ENCODE measurements around the gene FAM13C.
"Not testable (repeated sequence)": the region's sequence is repeated elsewhere in the genome, so short reads cannot be mapped to it uniquely, and the experiment has no call there.

Gene FAM13C

GRCh38 chr10:59276133-59276532 lies 86.2 kb downstream of the FAM13C start:
- DNase-seq (ENCODE audit: low spot score): no peak

GRCh38 chr10:59273445-59273844 lies 88.9 kb downstream of the FAM13C start:
- DNase-seq (ENCODE audit: low spot score): peak; percentile 34

GRCh38 chr10:59272061-59272460 lies 90.3 kb downstream of the FAM13C start:
- no peak for DNase-seq (ENCODE audit: low spot score)

GRCh38 chr10:59271160-59271559 lies 91.2 kb downstream of the FAM13C start:
- no peak for DNase-seq (ENCODE audit: low spot score)

GRCh38 chr10:59270492-59270891 lies 91.9 kb downstream of the FAM13C start:
- DNase-seq (ENCODE audit: low spot score): no peak

GRCh38 chr10:59269651-59270050 lies 92.7 kb downstream of the FAM13C start:
- no peak for DNase-seq (ENCODE audit: low spot score)

GRCh38 chr10:59268460-59268859 lies 93.9 kb downstream of the FAM13C start:
- no peak for DNase-seq (ENCODE audit: low spot score)

- no peak for DNase-seq (ENCODE audit: low spot score)
These were observed 96.0 kb downstream of the FAM13C start for GRCh38 chr10:59266321-59266720.

- DNase-seq (ENCODE audit: low spot score): no peak
These were observed 97.2 kb downstream of the FAM13C start for GRCh38 chr10:59265141-59265540.

GRCh38 chr10:59258890-59259289 lies 103.5 kb downstream of the FAM13C start:
- DNase-seq (ENCODE audit: low spot score): no peak

GRCh38 chr10:59257224-59257623 lies 105.1 kb downstream of the FAM13C start:
- no peak for DNase-seq (ENCODE audit: low spot score)

- no peak for DNase-seq (ENCODE audit: low spot score)
These were observed 106.9 kb downstream of the FAM13C start for GRCh38 chr10:59255463-59255862.

- DNase-seq (ENCODE audit: low spot score): no peak
These were observed 109.9 kb downstream of the FAM13C start for GRCh38 chr10:59252491-59252890.

GRCh38 chr10:59245686-59246085 lies 116.7 kb downstream of the FAM13C start:
- no peak for DNase-seq (ENCODE audit: low spot score)

GRCh38 chr10:59244871-59245270 lies 117.5 kb downstream of the FAM13C start:
- DNase-seq (ENCODE audit: low spot score): no peak

- DNase-seq (ENCODE audit: low spot score): no peak
These were observed 118.6 kb downstream of the FAM13C start for GRCh38 chr10:59243611-59244195.

- no peak for DNase-seq (ENCODE audit: low spot score)
These were observed 119.4 kb downstream of the FAM13C start for GRCh38 chr10:59242991-59243390.

GRCh38 chr10:59242057-59242456 lies 120.3 kb downstream of the FAM13C start:
- DNase-seq (ENCODE audit: low spot score): no peak

- no peak for DNase-seq (ENCODE audit: low spot score)
These were observed 121.7 kb downstream of the FAM13C start for GRCh38 chr10:59240582-59241183.

GRCh38 chr10:59239108-59239507 lies 123.2 kb downstream of the FAM13C start:
- not testable (repeated sequence) for DNase-seq (ENCODE audit: low spot score)

- no peak for DNase-seq (ENCODE audit: low spot score)
These were observed 124.6 kb downstream of the FAM13C start for GRCh38 chr10:59237775-59238174.

- DNase-seq (ENCODE audit: low spot score): no peak
These were observed 126.2 kb downstream of the FAM13C start for GRCh38 chr10:59236064-59236697.

GRCh38 chr10:59234816-59235429 lies 127.4 kb downstream of the FAM13C start:
- no peak for DNase-seq (ENCODE audit: low spot score)

All from hepatic stellate cell (primary cell).